Neutrophil (primary cell): ENCODE results near the gene CTNNAL1.
"Not testable (repeated sequence)": the region's sequence is repeated elsewhere in the genome, so short reads cannot be mapped to it uniquely, and the experiment has no call there.

Source experiments
- H3K27ac ChIP-seq: fragments of 200-600 bp; sonication (generic); 2 replicates; pipeline ENCODE4 v1.5.1; 2016; ENCODE audit warnings: mild to moderate bottlenecking, moderate library complexity
- H3K27me3 ChIP-seq: fragments of 200-600 bp; sonication (generic); 2 replicates; pipeline ENCODE4 v1.6.0; 2016; ENCODE audit warnings: mild to moderate bottlenecking
- H3K36me3 ChIP-seq: fragments of 200-600 bp; sonication (generic); 2 replicates; pipeline ENCODE4 v1.5.1; 2017
- H3K4me1 ChIP-seq, 2 experiments: fragments of 200-600 bp in 1 of 2; sonication (generic) in 1 of 2; 1 replicate in 1 of 2; 2 replicates in 1 of 2; pipeline versions ENCODE4 v1.5.1 to v1.6.1; 2013 to 2016; ENCODE audit warnings: low read depth in 1 of 2, low read length in 1 of 2, mild to moderate bottlenecking in 1 of 2, moderate library complexity in 1 of 2; ENCODE audit not compliant: control insufficient read depth in 1 of 2, insufficient read depth in 1 of 2
- H3K4me3 ChIP-seq, 2 experiments: fragments of 200-600 bp in 1 of 2; sonication (generic) in 1 of 2; 1 replicate in 1 of 2; 2 replicates in 1 of 2; pipeline ENCODE4 v1.5.1; 2013 to 2016; ENCODE audit warnings: low read depth in 1 of 2, low read length in 1 of 2, mild to moderate bottlenecking in 1 of 2, moderate library complexity in 1 of 2
- H3K9me3 ChIP-seq: fragments of 200-600 bp; sonication (generic); 2 replicates; pipeline ENCODE4 v1.5.1; 2016
- CTCF ChIP-seq: fragments of 200-600 bp; sonication (generic); IDR thresholded peaks from 2 replicates; pipeline ENCODE4 v1.5.1; 2016; ENCODE audit warnings: antibody characterized with exemption

Gene CTNNAL1

DNA sequence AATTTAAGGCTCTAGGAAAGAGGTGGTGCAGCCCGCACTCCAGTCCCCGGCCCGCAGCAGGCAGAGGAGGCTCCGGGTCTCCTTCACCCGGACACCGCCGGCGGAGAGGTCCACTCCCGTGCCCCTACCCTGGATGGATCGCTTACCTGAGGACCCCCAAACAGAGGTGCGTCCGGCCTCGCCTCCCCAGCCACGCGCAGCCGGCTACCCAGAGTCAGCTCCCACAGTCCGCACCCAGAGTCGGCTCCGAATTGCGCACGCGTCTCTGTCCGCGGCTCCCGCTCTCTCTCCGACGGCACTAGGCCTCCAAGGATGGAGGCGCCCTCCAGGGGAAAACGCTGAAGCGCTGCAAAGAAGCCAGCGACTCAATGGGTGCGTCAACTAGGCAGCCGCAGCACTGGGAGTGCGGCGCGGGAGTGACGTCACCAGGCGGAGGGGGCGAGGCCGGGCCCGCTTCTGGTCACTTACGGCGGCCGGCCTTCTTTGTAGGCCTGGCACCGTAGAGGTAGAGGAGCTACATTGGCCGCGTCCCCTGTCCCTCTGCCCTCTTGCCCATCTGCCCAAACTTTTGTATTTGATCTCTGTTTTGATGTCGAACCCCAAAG lies 79.5 kb downstream of the CTNNAL1 start, which contains the start of gene ELP1:
Gene ELP1, minus strand, starts transcription at position 407 of the 605 bp plus-strand sequence. CDS start 2,978 bp downstream, outside the sequence.
- H3K4me1 ChIP-seq, result peaks cover 19 to 22% of the 10 kb centered on the region in 2 experiments
- H3K27me3 ChIP-seq, result no peaks in the 10 kb centered on the region
- H3K4me3 ChIP-seq, result peak within 1 kb of the TSS; percentile 71 to 97
- peaks cover 11% of the 10 kb centered on the region for H3K36me3 ChIP-seq
- no peaks in the 10 kb centered on the region for H3K9me3 ChIP-seq
- peak; percentile 46 for TF ChIP-seq CTCF
- H3K27ac ChIP-seq, result peak within 1 kb of the TSS; percentile 87

DNA sequence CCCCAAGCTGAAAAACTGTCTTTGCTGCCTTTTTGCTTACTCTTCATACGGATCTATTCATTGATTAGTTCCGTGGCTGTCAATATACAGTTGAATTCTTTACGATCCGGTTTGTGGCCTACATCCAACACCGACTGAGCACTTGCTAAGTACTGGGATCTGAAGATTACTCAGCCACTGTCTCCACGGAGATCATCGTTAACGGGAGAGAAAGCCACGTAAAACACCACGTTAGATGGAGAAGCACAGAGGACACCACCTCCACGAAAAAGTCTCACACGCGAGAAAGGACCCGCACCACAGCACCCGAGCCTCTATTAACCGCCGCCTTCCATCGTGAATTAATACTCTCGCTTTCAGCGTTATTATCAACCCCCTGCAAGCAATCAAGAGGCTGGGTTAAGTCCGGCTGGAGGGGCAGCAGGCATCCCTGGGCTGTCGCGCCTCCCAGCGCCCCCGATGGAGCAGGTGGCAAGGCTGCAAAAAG lies 80.0 kb downstream of the CTNNAL1 start:
- peaks cover 11% of the 10 kb centered on the region for H3K36me3 ChIP-seq
- no peaks in the 10 kb centered on the region for H3K27me3 ChIP-seq
- H3K27ac ChIP-seq, result peak overlapping the region; percentile 87
- H3K9me3 ChIP-seq, result no peaks in the 10 kb centered on the region
- H3K4me3 ChIP-seq, result peak overlapping the region; percentile 71 to 97
- no peak for TF ChIP-seq CTCF
- peaks cover 19 to 22% of the 10 kb centered on the region in 2 experiments for H3K4me1 ChIP-seq

DNA sequence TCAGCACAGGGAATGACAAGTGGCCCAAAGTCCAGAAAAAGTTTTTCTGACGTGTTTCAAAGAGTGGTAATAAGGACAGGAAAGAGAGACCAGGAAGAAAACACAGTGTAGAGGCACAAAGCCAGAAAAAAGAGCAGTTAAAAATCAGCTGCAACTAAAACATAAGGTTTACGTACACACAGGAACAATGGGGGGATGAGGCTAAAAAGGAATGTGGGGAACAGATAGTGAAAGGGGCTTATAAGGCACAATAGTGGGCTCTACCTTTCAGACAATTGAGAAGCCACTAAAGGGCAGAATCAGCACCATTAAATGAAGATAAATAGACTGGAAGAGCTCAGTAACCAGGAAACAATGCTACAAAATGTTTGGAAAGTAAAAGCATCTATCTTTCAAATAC lies 84.9 kb downstream of the CTNNAL1 start:
- H3K27me3 ChIP-seq, result no peaks in the 10 kb centered on the region
- H3K27ac ChIP-seq, result no peak overlapping the region
- H3K36me3 ChIP-seq, result peaks cover 40% of the 10 kb centered on the region
- H3K4me3 ChIP-seq, result no peak overlapping the region
- peaks cover 15 to 23% of the 10 kb centered on the region in 2 experiments for H3K4me1 ChIP-seq
- no peaks in the 10 kb centered on the region for H3K9me3 ChIP-seq
- no peak for TF ChIP-seq CTCF

DNA sequence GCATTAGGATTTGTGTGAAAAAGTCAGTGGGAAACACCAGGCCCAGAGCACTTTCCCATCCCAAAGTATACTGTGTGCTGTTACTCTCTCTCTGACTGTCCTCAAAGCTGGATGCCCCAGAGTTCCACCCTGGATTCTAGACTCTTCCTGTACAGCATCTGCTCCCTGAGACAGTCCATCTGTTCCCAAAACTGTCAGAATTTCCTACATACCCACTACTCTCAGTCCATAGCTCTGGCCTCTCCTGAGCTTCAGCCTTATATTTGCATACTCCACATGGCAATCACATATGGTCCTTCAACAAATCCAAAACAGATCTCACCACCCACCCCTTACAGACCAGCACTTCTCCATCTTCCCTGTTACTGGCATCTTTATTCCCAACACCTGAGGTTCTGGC lies 88.8 kb downstream of the CTNNAL1 start:
- H3K27ac ChIP-seq, result no peak overlapping the region
- H3K36me3 ChIP-seq, result peaks cover 69% of the 10 kb centered on the region
- no peak overlapping the region for H3K4me3 ChIP-seq
- peaks cover 7 to 14% of the 10 kb centered on the region in 2 experiments for H3K4me1 ChIP-seq
- no peaks in the 10 kb centered on the region for H3K27me3 ChIP-seq
- H3K9me3 ChIP-seq, result no peaks in the 10 kb centered on the region
- no peak for TF ChIP-seq CTCF

DNA sequence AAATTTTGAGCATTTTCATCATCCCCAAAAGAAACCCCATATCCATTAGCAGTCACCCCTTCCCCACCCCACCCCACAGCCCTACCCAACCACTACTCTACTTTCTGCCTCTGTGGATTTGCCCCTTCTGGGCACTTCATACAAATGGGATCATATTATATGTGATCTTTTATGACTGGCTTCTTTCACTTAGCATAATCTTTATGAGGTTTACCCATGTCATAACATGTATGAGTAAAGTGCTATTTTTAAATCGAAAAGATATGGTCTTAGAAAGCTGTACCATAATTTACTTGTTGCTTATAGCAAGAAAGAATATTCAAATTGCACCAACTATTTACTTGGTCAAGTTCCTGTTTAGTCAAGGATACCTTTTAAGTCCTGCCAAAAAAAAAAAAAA lies 92.1 kb downstream of the CTNNAL1 start:
- Histone ChIP-seq H3K4me3 (no peak overlapping the region), H3K36me3 (peaks cover 68% of the 10 kb centered on the region), H3K4me1 (peaks cover 7 to 11% of the 10 kb centered on the region in 2 experiments), H3K9me3 (no peaks in the 10 kb centered on the region), H3K27ac (no peak overlapping the region), H3K27me3 (no peaks in the 10 kb centered on the region)
- no peak for TF ChIP-seq CTCF

DNA sequence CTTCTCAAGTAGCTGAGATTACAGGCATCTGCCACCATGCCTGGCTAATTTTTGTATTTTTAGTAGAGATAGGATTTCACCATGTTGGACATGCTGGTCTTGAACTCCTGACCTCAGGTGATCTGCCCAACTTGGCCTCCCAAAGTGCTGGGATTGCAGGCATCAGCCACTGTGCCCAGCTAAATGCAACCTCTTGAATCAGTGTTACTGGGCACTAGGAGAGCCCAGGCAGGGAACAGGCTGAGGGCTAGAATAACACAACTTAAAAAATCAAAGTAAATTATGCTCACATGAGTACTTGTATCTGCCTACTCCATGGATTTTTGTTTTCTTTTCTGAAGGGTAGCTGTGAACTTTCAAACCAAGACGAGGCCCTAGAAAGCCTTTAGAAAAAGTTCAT lies 92.9 kb downstream of the CTNNAL1 start:
- not testable (repeated sequence) for H3K4me3 ChIP-seq, H3K27ac ChIP-seq, H3K27me3 ChIP-seq, H3K9me3 ChIP-seq, H3K4me1 ChIP-seq
- H3K36me3 ChIP-seq, result peaks cover 74% of the 10 kb centered on the region
